Activated gamma-delta T cell treated with Interleukin-2 at 50 U/mL for 16 hours (primary cell): ENCODE measurements around the gene CEBPE.

Experiments used
- DNase-seq: peaks from one replicate; pipeline ENCODE4 v3.0.0-alpha.2; 2020

The CEBPE gene

GRCh38 chr14:23142826-23143225 is 23.8 kb upstream of the CEBPE start:
- no peak for DNase-seq

- no peak for DNase-seq
Observed at GRCh38 chr14:23141706-23142444, 22.8 kb upstream of the CEBPE start.

DNA sequence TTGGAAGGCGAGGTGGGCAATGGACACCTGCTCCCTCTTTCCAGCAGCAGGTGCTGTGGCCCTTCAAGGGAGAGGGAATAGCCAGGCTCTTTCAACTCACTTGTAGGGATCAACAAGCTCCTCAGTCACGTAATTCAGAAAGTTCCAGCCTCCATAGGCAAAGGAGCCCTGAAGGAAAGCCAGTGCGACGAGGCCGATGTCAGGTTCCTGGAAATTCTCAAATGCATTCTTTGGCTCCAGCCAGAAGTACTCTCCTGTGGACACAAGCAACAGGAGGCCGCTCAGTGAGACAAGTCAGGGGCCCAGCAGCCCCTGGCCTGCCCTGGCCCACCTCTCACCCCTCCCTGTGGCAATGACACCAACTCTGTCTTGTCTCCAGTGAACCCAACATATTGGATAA is 21.3 kb upstream of the CEBPE start:
- DNase-seq = no peak

DNA sequence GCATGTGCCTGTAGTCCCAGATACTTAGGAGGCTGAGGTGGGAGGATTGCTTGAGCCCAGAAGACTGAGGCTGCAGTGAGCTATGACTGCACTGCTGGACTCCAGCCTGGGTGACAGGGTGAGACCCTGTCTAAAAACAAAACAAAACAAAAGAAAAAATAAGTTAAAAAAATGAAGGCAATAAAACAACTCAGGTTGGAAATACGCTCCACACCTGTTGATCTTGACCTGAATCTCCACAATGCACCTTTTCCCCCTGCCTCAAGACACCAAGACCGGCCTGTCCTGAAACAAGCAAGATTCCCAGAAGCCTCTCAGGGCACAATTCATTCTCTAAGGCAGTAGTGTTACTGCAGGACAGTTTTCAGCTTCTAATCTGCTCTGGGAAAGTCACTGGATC is 20.8 kb upstream of the CEBPE start:
- no peak for DNase-seq

GRCh38 chr14:23137813-23138535 is 18.9 kb upstream of the CEBPE start:
- no peak for DNase-seq

GRCh38 chr14:23137192-23137812 is 18.2 kb upstream of the CEBPE start:
- DNase-seq = no peak

GRCh38 chr14:23136566-23137133 is 17.6 kb upstream of the CEBPE start:
- DNase-seq = no peak

- no peak for DNase-seq
Observed at GRCh38 chr14:23132970-23133369, 13.9 kb upstream of the CEBPE start.

DNA sequence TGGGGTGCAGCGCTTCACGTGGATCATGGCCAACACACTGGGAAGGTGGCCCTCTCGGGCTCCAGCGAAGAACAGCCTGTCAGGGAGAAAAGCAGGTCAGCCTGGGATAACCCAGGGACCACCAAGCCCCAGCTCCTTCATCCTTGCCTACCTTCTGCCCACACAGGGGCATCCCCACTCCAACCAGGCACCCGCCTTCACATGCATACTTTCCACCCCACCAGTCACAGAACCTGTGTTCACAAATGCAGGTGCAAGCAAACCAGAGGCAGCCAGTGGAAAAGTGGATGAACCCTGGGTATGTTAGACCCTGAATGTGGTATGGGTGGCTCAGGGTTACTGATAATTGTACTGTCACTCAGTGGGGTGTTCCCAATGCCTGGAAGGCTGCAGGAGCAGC is 12.4 kb upstream of the CEBPE start:
- no peak for DNase-seq

GRCh38 chr14:23130871-23131270 is 11.8 kb upstream of the CEBPE start:
- DNase-seq = no peak

DNA sequence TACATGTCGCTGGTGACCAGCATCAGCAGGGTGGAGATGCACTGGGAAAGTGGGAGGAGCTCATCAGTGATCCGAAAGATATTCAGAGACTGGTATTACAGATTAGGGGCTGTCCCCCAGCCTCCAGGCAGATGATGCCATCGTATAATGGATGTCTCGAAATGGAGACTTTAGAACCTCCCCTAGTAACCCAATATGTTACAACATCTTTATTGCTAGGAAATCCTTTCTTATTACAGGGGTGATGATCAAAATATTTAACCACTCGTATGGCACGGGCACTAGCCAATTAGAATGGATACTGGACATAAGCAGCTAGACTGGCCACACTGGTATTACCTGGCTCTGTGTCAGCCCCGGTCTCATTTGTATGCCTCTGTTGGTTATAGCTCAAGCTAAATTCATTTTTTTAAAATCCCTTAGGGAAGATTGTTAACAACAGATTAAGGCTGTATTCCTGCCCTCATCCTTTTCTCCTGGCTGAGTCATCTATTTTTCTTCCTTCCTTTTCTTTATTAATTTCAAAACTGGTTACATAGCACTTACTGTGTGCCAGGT is 10.8 kb upstream of the CEBPE start:
- DNase-seq = no peak

- no peak for DNase-seq
Observed at GRCh38 chr14:23128969-23129758, 10.1 kb upstream of the CEBPE start.

GRCh38 chr14:23127861-23128260 is 8.8 kb upstream of the CEBPE start:
- no peak for DNase-seq

DNA sequence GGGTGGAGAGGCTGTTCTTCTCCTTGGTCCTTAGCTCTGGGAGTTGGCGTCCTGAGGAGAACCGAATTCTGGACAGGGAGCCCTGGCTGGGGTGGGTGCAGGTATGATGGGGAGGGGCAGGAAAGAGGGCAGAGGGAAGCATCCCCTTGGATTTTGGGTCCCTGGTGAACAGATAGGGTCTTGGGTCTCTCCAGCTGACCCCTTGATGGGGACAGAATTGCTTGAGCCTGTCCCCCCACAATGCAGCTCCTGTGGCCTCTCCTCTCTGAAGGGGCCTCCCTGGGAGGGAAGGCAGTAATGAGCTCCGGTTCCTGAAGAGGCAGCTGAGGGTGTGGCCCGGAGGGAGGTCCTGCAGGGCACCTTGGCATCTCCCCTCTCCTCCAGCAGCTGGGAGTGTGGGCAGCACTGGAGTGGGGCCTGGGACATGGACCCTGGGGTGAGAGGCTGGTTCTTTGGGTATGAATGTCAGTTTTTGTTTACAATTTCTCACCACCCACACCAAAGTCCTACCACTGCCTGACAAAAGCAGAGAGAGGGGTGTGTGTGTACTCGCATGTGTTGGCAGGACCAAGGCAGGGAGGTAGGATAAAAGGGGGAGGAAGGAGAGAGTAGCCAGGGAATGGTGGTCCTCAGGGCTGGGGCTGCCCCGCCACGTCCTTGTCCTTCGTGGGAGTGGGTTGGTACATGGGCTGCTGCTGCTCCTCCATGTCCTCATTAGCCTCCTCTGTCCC is 7.7 kb upstream of the CEBPE start:
- DNase-seq = no peak

DNA sequence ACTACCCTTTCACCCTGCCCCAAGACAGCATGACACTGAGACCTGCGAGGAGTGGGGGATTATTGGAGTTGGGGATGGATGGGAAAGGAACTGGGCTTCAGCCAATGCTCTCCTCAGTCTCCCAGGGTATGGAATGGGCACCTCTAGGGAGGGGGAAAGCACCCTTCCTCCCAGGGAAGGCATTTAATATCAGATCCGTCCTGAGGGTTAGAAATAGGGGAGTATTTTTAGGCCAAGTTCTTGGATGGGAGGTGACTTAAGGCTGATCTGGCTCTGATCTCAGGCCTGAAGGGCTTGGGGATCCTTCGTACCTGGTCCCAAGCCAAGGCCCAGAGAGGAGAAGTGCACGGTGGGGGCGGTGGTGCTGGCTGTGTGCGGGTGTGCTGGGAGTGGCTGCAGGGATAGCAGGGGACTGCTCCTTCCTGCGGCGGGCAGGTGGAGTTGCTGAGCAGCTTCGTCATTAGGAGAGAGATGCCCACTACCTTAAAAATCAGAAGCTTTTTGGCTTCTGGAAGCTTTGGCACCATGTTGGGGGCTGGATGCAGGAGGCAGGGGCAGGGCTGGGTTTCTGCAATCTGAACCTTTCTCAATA is 7.0 kb upstream of the CEBPE start:
- no peak for DNase-seq

- no peak for DNase-seq
Observed at GRCh38 chr14:23125011-23125410, 6.0 kb upstream of the CEBPE start.

- no peak for DNase-seq
Observed at GRCh38 chr14:23124337-23124954, 5.4 kb upstream of the CEBPE start.

DNA sequence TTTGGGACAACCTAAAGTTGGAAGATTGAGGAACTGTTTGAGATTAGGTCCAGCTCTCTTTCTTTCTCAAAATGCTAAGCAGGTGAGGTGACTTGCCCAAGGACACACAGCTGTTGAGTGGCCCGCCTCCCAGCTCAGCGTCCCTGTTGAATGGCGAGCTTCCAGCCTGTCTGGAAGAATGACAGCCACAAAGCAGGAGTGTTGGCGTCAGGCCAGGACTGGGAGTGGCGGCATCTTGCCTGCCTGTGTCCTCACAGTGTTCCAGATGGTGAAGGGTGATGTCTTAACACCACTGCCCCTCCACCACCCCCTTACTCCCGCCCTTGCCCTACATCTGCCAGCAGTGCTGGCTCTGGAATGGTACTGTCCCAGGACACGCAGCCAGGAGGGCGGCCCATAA is 4.4 kb upstream of the CEBPE start:
- no peak for DNase-seq

DNA sequence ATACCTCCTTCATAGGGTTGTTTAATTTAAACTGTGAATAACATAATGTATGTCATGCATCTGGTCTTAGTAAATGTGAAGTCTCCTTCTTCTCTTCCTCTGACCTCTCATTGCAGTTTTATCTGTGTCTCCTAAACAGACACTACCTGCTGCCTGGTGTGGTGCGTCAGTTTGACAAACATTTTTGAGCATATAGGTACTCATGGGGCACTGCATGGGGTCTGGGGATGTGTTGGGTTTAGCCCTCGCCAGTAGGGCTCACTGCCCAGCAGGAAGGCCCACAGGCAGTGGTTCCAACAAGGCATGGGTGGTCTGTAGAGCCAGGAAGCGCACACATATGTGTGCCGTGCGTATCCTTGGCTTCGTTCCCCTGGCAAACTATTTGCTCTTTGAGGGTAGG is 3.0 kb upstream of the CEBPE start:
- DNase-seq = no peak

DNA sequence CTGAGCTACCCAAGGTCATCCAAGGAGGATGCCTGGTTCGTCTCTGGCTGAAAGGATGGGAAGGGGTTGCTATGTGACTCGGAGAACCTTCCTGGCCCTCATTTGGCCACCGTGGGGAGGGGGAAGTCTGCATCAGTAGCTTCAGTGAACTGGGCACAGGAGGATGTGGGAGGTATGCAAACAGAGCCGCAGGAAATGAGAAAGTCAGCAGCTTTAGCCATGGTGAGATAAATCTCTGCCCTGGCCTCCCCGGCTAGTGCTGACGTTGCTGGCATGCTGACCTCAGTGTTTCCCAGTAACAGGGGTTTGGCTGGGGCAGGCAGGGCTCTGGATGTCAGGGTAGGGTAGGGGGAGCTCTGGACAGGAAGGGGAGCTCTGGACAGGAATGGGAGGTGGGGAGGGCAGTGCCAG is 2.3 kb upstream of the CEBPE start:
- no peak for DNase-seq
